HG03354 (cell line): ENCODE results near the gene TBC1D19.

Source experiments
- ATAC-seq: cut with Tn5 transposase; IDR thresholded peaks from one replicate; pipeline ENCODE4 v1.9.1; 2021; ENCODE audit warnings: mild to moderate bottlenecking; ENCODE audit not compliant: unreplicated experiment, poor library complexity, severe bottlenecking

The TBC1D19 gene

DNA sequence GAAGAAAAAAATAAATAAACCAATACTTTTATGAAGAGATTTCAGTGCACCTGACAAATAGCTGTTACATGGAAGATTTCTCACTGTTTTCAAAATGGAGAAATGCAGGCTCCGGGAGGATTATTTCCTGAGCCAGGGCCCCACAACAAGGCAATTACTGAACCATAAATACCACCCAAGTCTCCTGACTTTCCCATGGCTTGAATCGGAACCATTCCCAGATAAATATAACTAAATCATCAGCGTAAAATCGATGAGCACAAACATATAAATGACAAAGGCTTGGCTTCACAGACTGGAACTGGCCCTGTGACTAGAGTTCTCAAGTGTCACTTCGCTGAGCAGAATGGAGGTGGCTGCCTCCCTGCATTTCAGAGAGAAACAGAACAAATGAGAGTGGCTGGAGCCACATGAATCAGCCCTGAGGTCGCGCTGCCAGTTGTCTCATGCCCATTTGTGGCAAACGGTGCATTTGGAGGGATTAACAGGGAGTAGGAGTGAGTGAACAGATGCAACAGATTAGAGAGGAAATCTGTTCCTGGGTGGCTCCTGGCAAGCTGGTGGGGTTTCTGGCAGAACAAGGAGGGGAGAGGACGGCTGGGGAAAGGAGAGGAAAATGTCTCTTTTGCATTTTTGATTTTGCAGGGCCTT lies 219.5 kb downstream of the TBC1D19 start:
- no peak for ATAC-seq

- ATAC-seq, result no peak
Measured at GRCh38 chr4:26804451-26804850, 220.6 kb downstream of the TBC1D19 start.

DNA sequence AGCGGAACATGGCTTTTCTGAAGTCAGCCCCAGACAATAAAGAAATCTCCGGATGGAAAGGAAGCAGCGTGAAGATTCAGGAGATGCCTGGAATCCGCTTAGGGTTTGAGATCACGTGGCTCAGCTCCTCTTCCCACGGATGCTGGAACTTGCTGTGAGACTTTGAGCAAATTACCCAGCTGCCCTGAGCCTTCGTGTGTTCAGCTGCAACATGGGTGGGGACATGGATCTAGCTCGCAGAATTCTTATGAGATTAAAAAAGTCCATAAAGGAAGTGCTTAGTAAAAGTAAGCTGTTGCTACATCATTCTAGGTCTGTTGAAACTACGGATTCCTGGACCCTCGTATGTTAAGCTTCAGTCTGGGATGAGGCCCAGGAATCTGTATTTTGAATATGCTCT lies 221.0 kb downstream of the TBC1D19 start:
- ATAC-seq, result no peak
